SU-DHL-6 (cell line): Measurements from ENCODE around the gene PSMA6.

ENCODE experiments used
- H2AFZ ChIP-seq: fragments of 200-600 bp; sonication (generic); 2 replicates; pipeline ENCODE4 v1.6.1; 2014; ENCODE audit warnings: low read depth, mild to moderate bottlenecking, moderate library complexity, mixed read lengths, antibody characterized with exemption, low read length; ENCODE audit not compliant: severe bottlenecking
- H3F3A ChIP-seq: fragments of 200-600 bp; shearing (Covaris generic); 2 replicates; pipeline ENCODE4 v1.6.0; 2016; ENCODE audit warnings: antibody characterized with exemption, mild to moderate bottlenecking; ENCODE audit not compliant: insufficient read depth
- H3K27ac ChIP-seq: fragments of 200-600 bp; sonication (generic); 2 replicates; pipeline ENCODE4 v1.5.1; 2016; ENCODE audit warnings: low read depth, mild to moderate bottlenecking, low read length, moderate library complexity, mixed read lengths
- H3K27me3 ChIP-seq: fragments of 200-600 bp; sonication (generic), shearing (Covaris generic); 2 replicates; pipeline ENCODE4 v1.6.0; 2014; ENCODE audit warnings: mild to moderate bottlenecking, low read length
- H3K36me3 ChIP-seq: fragments of 200-600 bp; sonication (generic); 2 replicates; pipeline ENCODE4 v1.6.1; 2014; ENCODE audit warnings: mild to moderate bottlenecking, low read length, mixed read lengths
- H3K4me2 ChIP-seq: fragments of 300-600, 200-600 bp; shearing (Covaris generic), sonication (generic); 2 replicates; pipeline ENCODE4 v1.6.0; 2014; ENCODE audit warnings: low read length, low read depth, mild to moderate bottlenecking; ENCODE audit not compliant: poor library complexity, severe bottlenecking
- H3K4me3 ChIP-seq: fragments of 200-600 bp; sonication (generic); 2 replicates; pipeline ENCODE4 v1.5.1; 2014; ENCODE audit warnings: antibody characterized with exemption, low read length, mild to moderate bottlenecking, mixed read lengths; ENCODE audit not compliant: insufficient read depth, poor library complexity, severe bottlenecking
- H3K79me2 ChIP-seq: fragments of 200-600 bp; sonication (generic); 2 replicates; pipeline ENCODE4 v1.6.1; 2014; ENCODE audit warnings: mild to moderate bottlenecking, low read length, moderate library complexity; ENCODE audit not compliant: insufficient read depth
- H3K9ac ChIP-seq: fragments of 200-600 bp; sonication (generic); 2 replicates; pipeline ENCODE4 v1.7.0; 2014; ENCODE audit warnings: mild to moderate bottlenecking, low read length
- H3K9me2 ChIP-seq: fragments of 200-600 bp; sonication (generic); replicated peaks from 2 replicates; pipeline ENCODE4 v1.6.1; 2014; ENCODE audit warnings: low read length; ENCODE audit not compliant: insufficient read depth
- H3K9me3 ChIP-seq: fragments of 200-600 bp; sonication (generic); 2 replicates; pipeline ENCODE4 v1.6.1; 2014; ENCODE audit warnings: low read length, mixed read lengths; ENCODE audit not compliant: insufficient read depth
- H4K20me1 ChIP-seq: fragments of 200-600 bp; sonication (generic); 2 replicates; pipeline ENCODE4 v1.6.1; 2014; ENCODE audit warnings: low read depth, mild to moderate bottlenecking, antibody characterized with exemption, low read length, moderate library complexity, mixed read lengths
- EZH2phosphoT487 ChIP-seq: fragments of 200-600 bp; sonication (generic), shearing (Covaris generic); conservative IDR thresholded peaks from 2 replicates; pipeline ENCODE4 v1.6.1; 2018; ENCODE audit warnings: mild to moderate bottlenecking, antibody characterized with exemption, low read length, moderate library complexity, mixed read lengths
- TF ChIP-seq, protein P1 (sequence below): fragments of 200-600 bp; sonication (generic); IDR thresholded peaks from one replicate; pipeline ENCODE4 v1.5.1; 2017; ENCODE audit warnings: antibody characterized with exemption, mild to moderate bottlenecking, low read length, moderate library complexity; ENCODE audit not compliant: insufficient read depth, poor library complexity, severe bottlenecking

PSMA6 gene

DNA sequence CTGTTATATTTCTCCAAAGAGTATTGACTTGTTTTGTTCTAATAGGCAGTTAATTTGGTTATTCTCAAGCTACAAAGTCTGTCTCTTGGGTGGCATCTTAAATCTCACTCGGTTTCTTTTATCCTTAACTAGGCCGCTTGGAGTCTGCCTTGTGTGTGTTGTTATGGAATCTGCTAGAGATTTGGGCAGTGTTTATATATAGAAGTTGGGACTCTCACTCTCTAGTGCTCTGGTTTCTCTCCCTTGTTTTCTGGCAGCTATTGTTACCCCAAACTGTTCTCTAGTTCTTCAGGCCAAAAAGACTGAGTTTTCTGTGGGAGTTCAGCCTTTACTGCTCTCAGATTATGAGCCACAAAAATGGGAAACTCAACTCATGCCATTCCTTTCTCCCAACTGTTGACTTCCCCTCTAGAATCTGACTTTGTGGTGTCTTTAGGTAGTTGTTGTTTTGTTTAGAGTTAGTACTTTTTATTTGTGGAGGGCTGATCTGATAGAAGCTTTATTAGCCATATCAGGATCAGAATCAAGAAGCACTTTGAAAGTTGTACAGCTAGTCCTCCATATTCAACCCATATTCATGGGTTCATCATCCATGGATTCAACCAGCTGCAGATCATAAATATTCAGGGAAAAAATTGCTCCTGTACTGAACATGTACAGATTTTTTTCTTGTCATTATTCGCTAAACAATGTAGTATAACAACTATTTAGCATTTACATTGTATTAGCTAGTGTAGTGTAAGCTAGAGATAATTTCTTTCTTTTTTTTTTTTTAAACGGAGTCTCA is 11.2 kb downstream of the PSMA6 start:
- Histone ChIP-seq H3K79me2 (peaks cover 99% of the 10 kb centered on the region), H3K4me3 (no peak overlapping the region), H3K27me3 (no peaks in the 10 kb centered on the region), H2AFZ (no peak overlapping the region), H3K27ac (no peak overlapping the region), H4K20me1 (0 out of 2 replicates have a peak, but pooled peaks cover 7% of the 10 kb centered on the region), H3K9me3 (no peaks in the 10 kb centered on the region), H3K9me2 (no peaks in the 10 kb centered on the region), H3K36me3 (0 out of 2 replicates have a peak, but pooled peaks cover 4% of the 10 kb centered on the region), H3K4me2 (no peak overlapping the region), H3K9ac (no peak overlapping the region), H3F3A (no peaks in the 10 kb centered on the region; the same call in 1 of the 2 replicates)
- TF ChIP-seq, protein P1, sequence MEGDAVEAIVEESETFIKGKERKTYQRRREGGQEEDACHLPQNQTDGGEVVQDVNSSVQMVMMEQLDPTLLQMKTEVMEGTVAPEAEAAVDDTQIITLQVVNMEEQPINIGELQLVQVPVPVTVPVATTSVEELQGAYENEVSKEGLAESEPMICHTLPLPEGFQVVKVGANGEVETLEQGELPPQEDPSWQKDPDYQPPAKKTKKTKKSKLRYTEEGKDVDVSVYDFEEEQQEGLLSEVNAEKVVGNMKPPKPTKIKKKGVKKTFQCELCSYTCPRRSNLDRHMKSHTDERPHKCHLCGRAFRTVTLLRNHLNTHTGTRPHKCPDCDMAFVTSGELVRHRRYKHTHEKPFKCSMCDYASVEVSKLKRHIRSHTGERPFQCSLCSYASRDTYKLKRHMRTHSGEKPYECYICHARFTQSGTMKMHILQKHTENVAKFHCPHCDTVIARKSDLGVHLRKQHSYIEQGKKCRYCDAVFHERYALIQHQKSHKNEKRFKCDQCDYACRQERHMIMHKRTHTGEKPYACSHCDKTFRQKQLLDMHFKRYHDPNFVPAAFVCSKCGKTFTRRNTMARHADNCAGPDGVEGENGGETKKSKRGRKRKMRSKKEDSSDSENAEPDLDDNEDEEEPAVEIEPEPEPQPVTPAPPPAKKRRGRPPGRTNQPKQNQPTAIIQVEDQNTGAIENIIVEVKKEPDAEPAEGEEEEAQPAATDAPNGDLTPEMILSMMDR: no peak
- TF ChIP-seq EZH2phosphoT487: no peak

DNA sequence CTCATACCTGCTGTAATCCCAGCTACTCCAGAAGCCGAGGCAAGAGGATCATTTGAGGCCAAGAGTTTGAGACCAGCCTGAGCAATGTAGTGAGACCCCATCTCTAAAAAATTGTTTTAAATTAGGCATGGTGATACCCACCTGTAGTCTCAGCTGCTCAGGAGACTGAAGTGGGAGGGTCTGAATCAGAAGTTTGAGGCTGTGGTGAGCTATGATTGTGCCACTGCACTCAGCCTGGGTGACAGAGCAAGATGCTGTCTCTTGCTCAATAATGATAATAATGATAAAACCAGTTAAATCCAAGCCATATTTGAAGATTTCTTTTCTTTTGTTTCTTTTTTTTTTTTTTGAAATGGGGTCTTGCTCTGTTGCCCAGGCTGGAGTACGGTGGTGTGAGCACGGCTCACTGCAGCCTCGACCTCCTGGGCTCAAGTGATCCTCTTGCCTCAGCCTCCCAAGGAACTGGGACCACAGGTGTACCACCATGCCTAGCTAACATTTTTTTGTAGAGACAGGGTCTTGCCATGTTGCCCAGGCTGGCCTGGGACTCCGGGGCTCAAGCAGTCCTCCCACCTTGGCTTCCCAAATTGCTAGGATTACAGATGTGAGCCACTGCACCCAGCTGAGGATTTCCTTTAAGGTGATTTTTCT is 12.8 kb downstream of the PSMA6 start:
- Histone ChIP-seq H3K9ac (no peak overlapping the region), H3K9me3 (no peaks in the 10 kb centered on the region), H3K79me2 (peaks cover 85% of the 10 kb centered on the region), H2AFZ (no peak overlapping the region), H3F3A (peaks cover 6% of the 10 kb centered on the region; the same call in 1 of the 2 replicates), H3K27ac (no peak overlapping the region), H3K4me2 (no peak overlapping the region), H3K4me3 (no peak overlapping the region), H3K9me2 (no peaks in the 10 kb centered on the region), H3K27me3 (no peaks in the 10 kb centered on the region), H3K36me3 (peaks cover 11% of the 10 kb centered on the region; the same call in 1 of the 2 replicates), H4K20me1 (0 out of 2 replicates have a peak, but pooled peaks cover 7% of the 10 kb centered on the region)
- no peak for TF ChIP-seq EZH2phosphoT487
- TF ChIP-seq, protein P1: no peak

DNA sequence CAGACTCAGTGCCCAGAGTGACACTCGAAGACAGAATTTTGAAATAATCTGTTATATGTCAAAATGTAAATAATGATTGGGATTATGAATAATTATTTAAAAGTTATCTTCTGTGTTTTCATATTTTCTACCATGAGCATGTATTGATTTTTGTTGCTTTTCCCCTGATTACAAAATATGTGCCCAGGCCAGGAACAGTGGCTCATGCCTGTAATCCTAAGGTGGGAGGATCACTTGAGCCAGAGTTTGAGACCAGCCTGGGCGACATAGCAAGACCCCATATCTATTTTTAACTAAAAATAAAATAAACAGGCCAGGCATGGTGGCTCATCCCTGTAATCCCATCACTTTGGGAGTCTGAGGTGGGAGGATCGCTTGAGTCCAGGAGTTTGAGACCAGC is 13.5 kb downstream of the PSMA6 start:
- peaks cover 78% of the 10 kb centered on the region for H3K79me2 ChIP-seq
- H3K9me3 ChIP-seq: no peaks in the 10 kb centered on the region
- no peak overlapping the region for H3K27ac ChIP-seq
- H3F3A ChIP-seq: peaks cover 6% of the 10 kb centered on the region; the same call in 1 of the 2 replicates
- TF ChIP-seq, protein P1: no peak
- TF ChIP-seq EZH2phosphoT487: no peak
- H3K36me3 ChIP-seq: peaks cover 15% of the 10 kb centered on the region; the same call in 1 of the 2 replicates
- no peaks in the 10 kb centered on the region for H3K27me3 ChIP-seq
- H4K20me1 ChIP-seq: 0 out of 2 replicates have a peak, but pooled peaks cover 7% of the 10 kb centered on the region
- no peak overlapping the region for H3K4me3 ChIP-seq
- no peak overlapping the region for H3K9ac ChIP-seq
- H3K4me2 ChIP-seq: no peak overlapping the region
- H3K9me2 ChIP-seq: no peaks in the 10 kb centered on the region
- no peak overlapping the region for H2AFZ ChIP-seq
